H9 (cell line): Measurements from ENCODE around the gene TTC32. TPM values are rescaled to one million over a fixed set of nuclear protein-coding genes. Genes with fewer than 3 reads are reported as not detected.

ENCODE experiments used
- DNase-seq: peaks from one replicate; pipeline ENCODE4 v3.0.0-alpha.2; 2017
- H2AFZ ChIP-seq: one replicate; pipeline ENCODE4 v1.6.1; 2013; ENCODE audit warnings: mild to moderate bottlenecking, low read length, control low read depth, moderate library complexity
- H2AK5ac ChIP-seq: 2 replicates; pipeline ENCODE4 v1.6.1; 2013; ENCODE audit warnings: low read length, control low read depth, mixed read lengths; ENCODE audit not compliant: insufficient read length
- H2BK120ac ChIP-seq: one replicate; pipeline ENCODE4 v1.6.1; 2013; ENCODE audit warnings: low read depth, mild to moderate bottlenecking, low read length, control low read depth, inconsistent platforms; ENCODE audit not compliant: poor library complexity, severe bottlenecking
- H2BK12ac ChIP-seq: 2 replicates; pipeline ENCODE4 v1.6.1; 2013; ENCODE audit warnings: low read length, control low read depth, mixed read lengths, low read depth; ENCODE audit not compliant: insufficient read length
- H2BK15ac ChIP-seq: 2 replicates; pipeline ENCODE4 v1.6.1; 2013; ENCODE audit warnings: low read depth, low read length, control low read depth
- H2BK20ac ChIP-seq: one replicate; pipeline ENCODE4 v1.6.1; 2013; ENCODE audit warnings: low read depth, mild to moderate bottlenecking, low read length, control low read depth, inconsistent platforms; ENCODE audit not compliant: poor library complexity, severe bottlenecking
- H2BK5ac ChIP-seq: 2 replicates; pipeline ENCODE4 v1.6.1; 2013; ENCODE audit warnings: low read length, control low read depth, mixed read lengths; ENCODE audit not compliant: insufficient read length
- H3K14ac ChIP-seq: 2 replicates; pipeline ENCODE4 v1.6.1; 2013; ENCODE audit warnings: low read length, control low read depth; ENCODE audit not compliant: insufficient read depth
- H3K18ac ChIP-seq: 2 replicates; pipeline ENCODE4 v1.6.1; 2013; ENCODE audit warnings: low read depth, mild to moderate bottlenecking, mixed read lengths, low read length, control low read depth; ENCODE audit not compliant: insufficient read length
- H3K23ac ChIP-seq: 2 replicates; pipeline ENCODE4 v1.6.1; 2013; ENCODE audit warnings: low read length, control low read depth, mixed read lengths, low read depth; ENCODE audit not compliant: insufficient read length
- H3K23me2 ChIP-seq: 2 replicates; pipeline ENCODE4 v1.6.1; 2013; ENCODE audit warnings: low read depth, mild to moderate bottlenecking, mixed read lengths, low read length, control low read depth; ENCODE audit not compliant: insufficient read length, poor library complexity, severe bottlenecking
- H3K27ac ChIP-seq: 2 replicates; pipeline ENCODE4 v1.5.1; 2013; ENCODE audit warnings: low read length, control low read depth, mixed read lengths, low read depth; ENCODE audit not compliant: insufficient read length
- H3K27me3 ChIP-seq: 2 replicates; pipeline ENCODE4 v1.6.1; 2013; ENCODE audit warnings: low read length, control low read depth, inconsistent platforms; ENCODE audit not compliant: insufficient read depth
- H3K4ac ChIP-seq: 2 replicates; pipeline ENCODE4 v1.6.1; 2013; ENCODE audit warnings: low read depth, mild to moderate bottlenecking, control low read depth, inconsistent platforms, low read length, moderate library complexity
- H3K4me1 ChIP-seq: 2 replicates; pipeline ENCODE4 v1.6.1; 2013; ENCODE audit warnings: low read length, control low read depth, inconsistent platforms; ENCODE audit not compliant: insufficient read depth
- H3K4me2 ChIP-seq: 2 replicates; pipeline ENCODE4 v1.6.1; 2013; ENCODE audit warnings: low read length, control low read depth, mixed read lengths; ENCODE audit not compliant: insufficient read length, insufficient read depth
- H3K56ac ChIP-seq: 2 replicates; pipeline ENCODE4 v1.6.1; 2013; ENCODE audit warnings: low read depth, mild to moderate bottlenecking, mixed read lengths, low read length, control low read depth; ENCODE audit not compliant: insufficient read length
- H3K79me1 ChIP-seq: 2 replicates; pipeline ENCODE4 v1.6.1; 2013; ENCODE audit warnings: low read depth, mild to moderate bottlenecking, moderate library complexity, low read length, control low read depth, inconsistent platforms; ENCODE audit not compliant: insufficient read depth, poor library complexity, severe bottlenecking
- H3K79me2 ChIP-seq: 2 replicates; pipeline ENCODE4 v1.6.1; 2013; ENCODE audit warnings: low read length, control low read depth, inconsistent platforms; ENCODE audit not compliant: insufficient read depth
- H3K9ac ChIP-seq: 2 replicates; pipeline ENCODE4 v1.6.1; 2013; ENCODE audit warnings: low read length, control low read depth, mixed read lengths; ENCODE audit not compliant: insufficient read length; ENCODE audit errors: extremely low read depth
- H3K9me3 ChIP-seq: one replicate; pipeline ENCODE4 v1.6.1; 2013; ENCODE audit warnings: low read depth, low read length, inconsistent platforms; ENCODE audit not compliant: control insufficient read depth
- H3T11ph ChIP-seq: one replicate; pipeline ENCODE4 v1.6.1; 2013; ENCODE audit warnings: mild to moderate bottlenecking, low read length, control low read depth, inconsistent platforms
- H4K20me1 ChIP-seq: one replicate; pipeline ENCODE4 v1.6.1; 2013; ENCODE audit not compliant: control insufficient read depth, insufficient read length, insufficient read depth
- H4K5ac ChIP-seq: 2 replicates; pipeline ENCODE4 v1.6.1; 2013; ENCODE audit warnings: low read depth, mild to moderate bottlenecking, mixed read lengths, low read length, control low read depth; ENCODE audit not compliant: insufficient read length
- H4K8ac ChIP-seq: replicated peaks from 2 replicates; pipeline ENCODE4 v1.6.1; 2013; ENCODE audit warnings: low read length, control low read depth, mixed read lengths, low read depth; ENCODE audit not compliant: insufficient read length
- H4K91ac ChIP-seq: 2 replicates; pipeline ENCODE4 v1.6.1; 2013; ENCODE audit warnings: low read depth, mild to moderate bottlenecking, moderate library complexity, mixed read lengths, low read length, control low read depth; ENCODE audit not compliant: insufficient read length
- H3K27ac Mint-ChIP-seq, 3 experiments: 2 replicates in 2 of 3; 3 replicates in 1 of 3; pipeline ENCODE4 v1.8.0; 2020 to 2021; ENCODE audit warnings: mixed read lengths in 3 of 3, mild to moderate bottlenecking in 1 of 3, moderate library complexity in 1 of 3
- H3K27me3 Mint-ChIP-seq: 2 replicates; pipeline ENCODE4 v1.8.0; 2021; ENCODE audit warnings: low read depth, mild to moderate bottlenecking, moderate library complexity, mixed read lengths
- H3K36me3 Mint-ChIP-seq, 3 experiments: 2 replicates in 2 of 3; 3 replicates in 1 of 3; pipeline ENCODE4 v1.8.0; 2020 to 2021; ENCODE audit warnings: low read depth in 3 of 3, mixed read lengths in 3 of 3; ENCODE audit not compliant: insufficient read depth in 1 of 3
- H3K4me1 Mint-ChIP-seq, 2 experiments: 2 replicates each; pipeline ENCODE4 v1.8.0; 2020; ENCODE audit warnings: mixed read lengths in 2 of 2
- H3K4me3 Mint-ChIP-seq, 2 experiments: 2 replicates in 1 of 2; 3 replicates in 1 of 2; pipeline ENCODE4 v1.8.0; 2020 to 2021; ENCODE audit warnings: mild to moderate bottlenecking in 2 of 2, mixed read lengths in 2 of 2, moderate library complexity in 1 of 2
- H3K9me3 Mint-ChIP-seq, 2 experiments: 2 replicates in 1 of 2; 3 replicates in 1 of 2; pipeline ENCODE4 v1.8.0; 2020; ENCODE audit warnings: mild to moderate bottlenecking in 2 of 2, mixed read lengths in 2 of 2, moderate library complexity in 1 of 2
- CTCF ChIP-seq: fragments of 200-600 bp; sonication (generic); conservative IDR thresholded peaks from 3 replicates; pipeline ENCODE4 v1.8.0; 2021; ENCODE audit warnings: antibody characterized with exemption, mild to moderate bottlenecking
- WGBS: extraction: QIAGEN DNeasy Blood & Tissue Kit; methylation state at CpG from one replicate; pipeline ENCODE4 v1.1.7; 2013; ENCODE audit warnings: missing lambda C conversion rate, low lambda C conversion rate, mixed read lengths; ENCODE audit not compliant: insufficient read length; ENCODE audit errors: extremely low coverage; 5-methylcytosine and 5-hydroxymethylcytosine counted together
- total RNA-seq: library from RNA; stranded (reverse); gene quantifications from 2 replicates; pipeline ENCODE4 v1.2.1, GENCODE V29; 2021

TTC32 gene
- total RNA-seq, 1 experiment from 2014 or later: 8.9 TPM

- Histone ChIP-seq H3K27ac (no peak overlapping the region), H2BK20ac (no peak overlapping the region), H4K8ac (no peak overlapping the region), H3K79me1 (no peaks in the 10 kb centered on the region), H3K4ac (no peak overlapping the region), H2BK120ac (no peak overlapping the region), H2AFZ (no peak overlapping the region), H2BK15ac (no peak overlapping the region), H3K23me2 (no peaks in the 10 kb centered on the region), H3K4me1 (no peaks in the 10 kb centered on the region), H4K91ac (no peak overlapping the region), H3K14ac (no peak overlapping the region), H3K4me2 (no peak overlapping the region), H3K9me3 (no peaks in the 10 kb centered on the region), H3K9ac (no peak overlapping the region), H4K5ac (no peak overlapping the region), H3K18ac (no peak overlapping the region), H2BK12ac (no peak overlapping the region), H3K56ac (no peak overlapping the region), H2BK5ac (no peak overlapping the region), H3K79me2 (no peaks in the 10 kb centered on the region), H2AK5ac (no peak overlapping the region), H3K27me3 (no peaks in the 10 kb centered on the region), H4K20me1 (no peaks in the 10 kb centered on the region), H3K23ac (no peak overlapping the region), H3T11ph (no peak overlapping the region)
- Mint-ChIP-seq H3K9me3 (no peaks in the 10 kb centered on the region), H3K4me1 (peaks cover 7 to 16% of the 10 kb centered on the region in 2 experiments), H3K36me3 (no peaks in the 10 kb centered on the region; a peak in 1 of 7 replicates), H3K4me3 (no peak overlapping the region), H3K27me3 (peaks cover 6% of the 10 kb centered on the region), H3K27ac (no peak overlapping the region; a peak in 1 of 7 replicates)
- no peak for DNase-seq
- no peak for TF ChIP-seq CTCF
- no CpG with 5 or more reads among the region's 4 CpGs for WGBS
Observed at GRCh38 chr2:19888831-19889230, 13.0 kb downstream of the TTC32 start.
